ENCODE data around the gene BLTP3A.

DNA sequence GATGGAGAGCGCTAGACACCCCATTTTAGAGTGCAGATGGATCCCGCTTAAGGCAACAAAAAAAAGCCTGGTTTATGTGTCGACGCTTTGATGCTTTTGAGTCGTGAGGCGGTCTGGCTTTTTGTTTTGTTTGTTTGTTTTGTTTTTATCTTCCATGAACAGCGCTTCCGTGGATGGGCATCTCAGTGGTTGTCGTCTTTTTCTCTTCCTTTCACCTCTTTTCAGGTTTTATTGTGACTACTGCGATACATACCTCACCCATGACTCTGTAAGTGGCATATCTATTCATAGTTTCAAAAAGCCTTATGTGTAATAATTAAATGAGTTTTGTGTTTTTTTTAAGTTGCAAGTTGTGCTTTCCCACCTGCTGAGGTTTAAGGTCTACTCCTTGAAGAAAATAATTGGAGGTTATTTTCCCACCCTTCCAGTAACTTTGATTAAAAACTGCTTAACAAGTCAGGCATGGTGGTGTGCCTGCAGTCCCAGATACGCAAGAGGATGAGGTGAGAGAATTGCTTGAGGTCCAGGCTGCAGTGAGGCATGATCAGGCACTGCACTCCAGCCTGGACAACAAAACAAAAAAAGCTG, 34.1 kb upstream of the BLTP3A start:
- TF ChIP-seq, protein P1, sequence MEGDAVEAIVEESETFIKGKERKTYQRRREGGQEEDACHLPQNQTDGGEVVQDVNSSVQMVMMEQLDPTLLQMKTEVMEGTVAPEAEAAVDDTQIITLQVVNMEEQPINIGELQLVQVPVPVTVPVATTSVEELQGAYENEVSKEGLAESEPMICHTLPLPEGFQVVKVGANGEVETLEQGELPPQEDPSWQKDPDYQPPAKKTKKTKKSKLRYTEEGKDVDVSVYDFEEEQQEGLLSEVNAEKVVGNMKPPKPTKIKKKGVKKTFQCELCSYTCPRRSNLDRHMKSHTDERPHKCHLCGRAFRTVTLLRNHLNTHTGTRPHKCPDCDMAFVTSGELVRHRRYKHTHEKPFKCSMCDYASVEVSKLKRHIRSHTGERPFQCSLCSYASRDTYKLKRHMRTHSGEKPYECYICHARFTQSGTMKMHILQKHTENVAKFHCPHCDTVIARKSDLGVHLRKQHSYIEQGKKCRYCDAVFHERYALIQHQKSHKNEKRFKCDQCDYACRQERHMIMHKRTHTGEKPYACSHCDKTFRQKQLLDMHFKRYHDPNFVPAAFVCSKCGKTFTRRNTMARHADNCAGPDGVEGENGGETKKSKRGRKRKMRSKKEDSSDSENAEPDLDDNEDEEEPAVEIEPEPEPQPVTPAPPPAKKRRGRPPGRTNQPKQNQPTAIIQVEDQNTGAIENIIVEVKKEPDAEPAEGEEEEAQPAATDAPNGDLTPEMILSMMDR (conservative IDR thresholded peaks at IDR 0.05 in 1 of 2, IDR thresholded peaks at IDR 0.05 in 1 of 2; ENCODE audit: low read depth in 1 of 2, low read length in 2 of 2): no peak
- no peak for TF ChIP-seq EZH2 (IDR thresholded peaks at IDR 0.05; ENCODE audit: low read length, missing control alignments)
